Caco-2 (cell line): Measurements from ENCODE around the gene AHCY. TPM values are rescaled to one million over a fixed set of nuclear protein-coding genes. Genes with fewer than 3 reads are reported as not detected.

Source experiments
- BruUV-seq: library from RNA; stranded (reverse); fragments of 400-500 nt; replicated peaks from 2 replicates; lab custom pipeline; 2021; lab: Mats Ljungman, UMichigan
- CTCF ChIA-PET: fragments of 300-600 bp; sonication (Branson Sonifier 250); formaldehyde crosslinking; loops from one replicate; lab custom pipeline; 2022; ENCODE audit warnings: antibody characterized with exemption; lab: Charles Lee
- POLR2A ChIA-PET: fragments of 300-600 bp; sonication (Branson Sonifier 250); formaldehyde crosslinking; loops from one replicate; lab custom pipeline; 2022; ENCODE audit warnings: antibody characterized with exemption; lab: Charles Lee
- DNase-seq, 2 experiments: peaks; one replicate each; pipeline versions ENCODE4 v3.0.0 to v3.0.0-alpha.2; 2020 to 2022
- H3K27me3 ChIP-seq: replicated peaks from 2 replicates; pipeline ENCODE4 v1.6.0; 2011; ENCODE audit warnings: low read length; ENCODE audit not compliant: control insufficient read depth, insufficient read depth
- H3K36me3 ChIP-seq: 2 replicates; pipeline ENCODE4 v1.5.1; 2011; ENCODE audit warnings: low read length; ENCODE audit not compliant: control insufficient read depth, insufficient read depth
- H3K4me1 ChIP-seq: fragments of 250-450 bp; sonication (Bioruptor Pico); 2 replicates; pipeline ENCODE4 v1.5.1; 2020; ENCODE audit warnings: mild to moderate bottlenecking
- H3K4me3 ChIP-seq: 2 replicates; pipeline ENCODE4 v1.5.1; 2011; ENCODE audit warnings: low read depth, mild to moderate bottlenecking, control low read depth, low read length
- H3K9me3 ChIP-seq: fragments of 250-450 bp; sonication (Bioruptor Pico); 2 replicates; pipeline ENCODE4 v1.5.1; 2020; ENCODE audit warnings: mild to moderate bottlenecking, moderate library complexity
- H3K27ac Mint-ChIP-seq: one replicate; pipeline ENCODE4 v1.8.0; 2022; ENCODE audit warnings: mixed read lengths; ENCODE audit not compliant: unreplicated experiment
- H3K27me3 Mint-ChIP-seq: one replicate; pipeline ENCODE4 v1.8.0; 2022; ENCODE audit warnings: mixed read lengths; ENCODE audit not compliant: insufficient read depth, unreplicated experiment
- H3K36me3 Mint-ChIP-seq: one replicate; pipeline ENCODE4 v1.8.0; 2022; ENCODE audit warnings: mild to moderate bottlenecking, mixed read lengths; ENCODE audit not compliant: insufficient read depth, unreplicated experiment
- H3K4me1 Mint-ChIP-seq: one replicate; pipeline ENCODE4 v1.8.0; 2022; ENCODE audit warnings: low read depth, mixed read lengths; ENCODE audit not compliant: unreplicated experiment
- H3K4me3 Mint-ChIP-seq: one replicate; pipeline ENCODE4 v1.8.0; 2022; ENCODE audit warnings: mild to moderate bottlenecking, moderate library complexity, mixed read lengths; ENCODE audit not compliant: unreplicated experiment
- H3K9me3 Mint-ChIP-seq: one replicate; pipeline ENCODE4 v1.8.0; 2022; ENCODE audit warnings: mixed read lengths; ENCODE audit not compliant: unreplicated experiment
- CTCF ChIP-seq, 2 experiments: fragments of 200-600 bp in 1 of 2; IDR thresholded peaks; 1 replicate in 1 of 2; 2 replicates in 1 of 2; pipeline versions ENCODE4 v1.5.1 to v1.8.0; 2011 to 2022; ENCODE audit warnings: antibody characterized with exemption in 1 of 2, control low read depth in 1 of 2, inconsistent platforms in 1 of 2, low read depth in 1 of 2, low read length in 1 of 2, mild to moderate bottlenecking in 1 of 2, moderate library complexity in 1 of 2; ENCODE audit not compliant: insufficient read depth in 1 of 2, severe bottlenecking in 1 of 2, unreplicated experiment in 1 of 2
- intact Hi-C: fragments of 100-400 bp; cut with micrococcal nuclease; formaldehyde crosslinking; loops from one replicate; pipeline ENCODE4 v1.10.0; 2022; ENCODE audit not compliant: unreplicated experiment
- total RNA-seq: library from RNA; stranded (reverse); gene quantifications from 2 replicates; pipeline ENCODE4 v1.2.3, GENCODE V29; 2022

Gene AHCY
- total RNA-seq, 1 experiment from 2014 or later: 665 TPM

- no peak overlapping the region for H3K4me3 Mint-ChIP-seq
- peaks cover 24% of the 10 kb centered on the region for H3K27me3 Mint-ChIP-seq
- H3K36me3 ChIP-seq: no peaks in the 10 kb centered on the region
- H3K4me3 ChIP-seq: no peak overlapping the region
- H3K4me1 Mint-ChIP-seq: no peaks in the 10 kb centered on the region
- H3K4me1 ChIP-seq: no peaks in the 10 kb centered on the region
- POLR2A ChIA-PET: no interaction called here
- DNase-seq: no peak
- CTCF ChIA-PET: no interaction called here
- BruUV-seq: no TSS peak
- 0 out of 2 replicates have a peak, but pooled peaks cover 2% of the 10 kb centered on the region for H3K27me3 ChIP-seq
- H3K9me3 Mint-ChIP-seq: peaks cover 29% of the 10 kb centered on the region
- H3K36me3 Mint-ChIP-seq: no peaks in the 10 kb centered on the region
- H3K9me3 ChIP-seq: peaks cover 20% of the 10 kb centered on the region
- no peak overlapping the region for H3K27ac Mint-ChIP-seq
- intact Hi-C loops: no loop called here
- no peak for TF ChIP-seq CTCF (IDR thresholded peaks at IDR 0.05; ENCODE audit: insufficient read depth in 1 of 2, low read depth in 1 of 2, low read length in 1 of 2, severe bottlenecking in 1 of 2, unreplicated experiment in 1 of 2)
These were observed 67.3 kb downstream of the AHCY start for GRCh38 chr20:34235875-34236274.

- no peaks in the 10 kb centered on the region for H3K4me1 ChIP-seq
- Mint-ChIP-seq H3K4me3 (no peak overlapping the region), H3K4me1 (no peaks in the 10 kb centered on the region), H3K27ac (no peak overlapping the region), H3K36me3 (no peaks in the 10 kb centered on the region), H3K27me3 (peaks cover 14% of the 10 kb centered on the region), H3K9me3 (peaks cover 25% of the 10 kb centered on the region)
- TF ChIP-seq CTCF (IDR thresholded peaks at IDR 0.05; ENCODE audit: insufficient read depth in 1 of 2, low read depth in 1 of 2, low read length in 1 of 2, severe bottlenecking in 1 of 2, unreplicated experiment in 1 of 2): no peak
- POLR2A ChIA-PET: no interaction called here
- intact Hi-C loops: no loop called here
- no TSS peak for BruUV-seq
- H3K36me3 ChIP-seq: no peaks in the 10 kb centered on the region
- H3K27me3 ChIP-seq: 0 out of 2 replicates have a peak, but pooled peaks cover 2% of the 10 kb centered on the region
- no peak overlapping the region for H3K4me3 ChIP-seq
- CTCF ChIA-PET: interaction anchor here (1.6 kb wide), 1 partner anchor 22 kb away, joined by 6 read pairs; no protein-coding TSS in a partner anchor
- peaks cover 20% of the 10 kb centered on the region for H3K9me3 ChIP-seq
- no peak for DNase-seq
These were observed 69.5 kb downstream of the AHCY start for GRCh38 chr20:34233687-34234086.

DNA sequence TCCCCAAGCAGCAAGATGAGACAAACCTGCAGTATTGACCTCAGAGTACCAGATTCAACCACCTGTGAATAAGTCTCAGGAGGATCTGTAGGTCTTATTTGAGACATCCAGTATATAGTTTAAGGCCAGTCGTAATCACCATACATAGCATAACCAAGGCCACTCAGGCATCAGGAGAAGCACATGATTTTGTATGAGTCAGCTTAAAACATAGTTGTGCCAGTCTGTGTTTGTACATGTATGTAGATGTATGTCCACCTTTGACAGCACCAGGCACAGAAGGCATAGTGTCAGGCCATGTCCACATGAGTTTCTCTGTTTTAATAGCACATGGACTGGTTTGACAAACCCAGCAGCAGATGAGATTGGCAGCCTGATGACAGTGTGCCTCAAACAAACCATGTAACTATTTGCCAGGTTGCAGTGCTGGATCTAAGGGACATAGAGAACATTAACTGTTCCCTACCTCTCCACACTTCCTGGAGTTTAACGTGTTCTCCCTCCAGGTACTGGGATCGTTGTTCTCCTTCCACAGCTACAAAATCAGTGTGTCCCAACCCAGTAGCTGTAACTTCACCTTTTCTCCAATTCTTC lies 70.6 kb downstream of the AHCY start:
- no TSS peak for BruUV-seq
- Mint-ChIP-seq H3K4me3 (no peak overlapping the region), H3K4me1 (no peaks in the 10 kb centered on the region), H3K9me3 (peaks cover 14% of the 10 kb centered on the region), H3K27ac (no peak overlapping the region), H3K36me3 (no peaks in the 10 kb centered on the region), H3K27me3 (peaks cover 8% of the 10 kb centered on the region)
- H3K9me3 ChIP-seq: peaks cover 10% of the 10 kb centered on the region
- H3K4me1 ChIP-seq: no peaks in the 10 kb centered on the region
- no peaks in the 10 kb centered on the region for H3K36me3 ChIP-seq
- 0 out of 2 replicates have a peak, but pooled peaks cover 2% of the 10 kb centered on the region for H3K27me3 ChIP-seq
- DNase-seq: no peak
- TF ChIP-seq CTCF (IDR thresholded peaks at IDR 0.05; ENCODE audit: insufficient read depth in 1 of 2, low read depth in 1 of 2, low read length in 1 of 2, severe bottlenecking in 1 of 2, unreplicated experiment in 1 of 2): no peak
- H3K4me3 ChIP-seq: no peak overlapping the region
- POLR2A ChIA-PET: no interaction called here
- intact Hi-C loops: no loop called here
- CTCF ChIA-PET: no interaction called here
